ENCODE measurements around the gene ZNF787. TPM values are rescaled to one million over a fixed set of nuclear protein-coding genes. Genes with fewer than 3 reads are reported as not detected.

The ZNF787 gene
- total RNA-seq, 2 experiments from 2014 or later = 30.6 to 31.7 TPM

- Histone ChIP-seq H3K4me3 (ENCODE audit: low read depth, low read length, poor library complexity, severe bottlenecking) (peak overlapping the region; percentile 87), H3K36me3 (ENCODE audit: insufficient read depth, low read length) (no peaks in the 10 kb centered on the region), H3K4me2 (ENCODE audit: low read length) (peak overlapping the region; percentile 92), H3K9me3 (ENCODE audit: low read length) (no peaks in the 10 kb centered on the region), H4K20me1 (ENCODE audit: insufficient read depth, low read length) (no peaks in the 10 kb centered on the region), H3K27ac (ENCODE audit: low read depth, low read length, poor library complexity, severe bottlenecking) (peak overlapping the region; percentile 36), H3K4me1 (ENCODE audit: insufficient read depth, low read length, poor library complexity, severe bottlenecking) (peaks cover 13% of the 10 kb centered on the region), H3K79me2 (ENCODE audit: insufficient read depth, low read depth, low read length) (peaks cover 9% of the 10 kb centered on the region), H3K9me2 (ENCODE audit: insufficient read depth, low read length) (no peaks in the 10 kb centered on the region), H2AFZ (ENCODE audit: low read length) (peak overlapping the region; percentile 92; the same call in 1 of the 2 replicates)
- TSS peak; percentile 86 for BruUV-seq (replicated peaks)
- POLR2A ChIA-PET = no interaction called here
- DNase-seq (ENCODE audit: low spot score) = no peak
- TF ChIP-seq EZH2phosphoT487 (IDR thresholded peaks at IDR 0.05; ENCODE audit: borderline replicate concordance, low read depth, low read length) = no peak
- intact Hi-C loops (cut with micrococcal nuclease; ENCODE audit: unreplicated experiment) = loop anchor here (5.0 kb wide), 1 partner anchor 498 kb away; the partner anchor contains the start of genes ZNF580 and ZNF581
- CTCF ChIA-PET (ENCODE audit: unreplicated experiment) = interaction anchor here (0.6 kb wide), 1 partner anchor 1984 kb away, joined by 3 read pairs; no protein-coding TSS in a partner anchor
Measured at GRCh38 chr19:56139847-56140582, 18.9 kb upstream of the ZNF787 start.

- Histone ChIP-seq H4K20me1 (ENCODE audit: insufficient read depth, low read length) (no peaks in the 10 kb centered on the region), H3K9me3 (ENCODE audit: low read length) (no peaks in the 10 kb centered on the region), H3K27ac (ENCODE audit: low read depth, low read length, poor library complexity, severe bottlenecking) (no peak overlapping the region), H3K4me2 (ENCODE audit: low read length) (no peak overlapping the region), H3K79me2 (ENCODE audit: insufficient read depth, low read depth, low read length) (peaks cover 9% of the 10 kb centered on the region), H2AFZ (ENCODE audit: low read length) (no peak overlapping the region), H3K9me2 (ENCODE audit: insufficient read depth, low read length) (no peaks in the 10 kb centered on the region), H3K36me3 (ENCODE audit: insufficient read depth, low read length) (no peaks in the 10 kb centered on the region), H3K4me3 (ENCODE audit: low read depth, low read length, poor library complexity, severe bottlenecking) (no peak overlapping the region), H3K4me1 (ENCODE audit: insufficient read depth, low read length, poor library complexity, severe bottlenecking) (peaks cover 13% of the 10 kb centered on the region)
- no TSS peak for BruUV-seq (replicated peaks)
- POLR2A ChIA-PET = no interaction called here
- CTCF ChIA-PET (ENCODE audit: unreplicated experiment) = no interaction called here
- intact Hi-C loops (cut with micrococcal nuclease; ENCODE audit: unreplicated experiment) = no loop called here
- DNase-seq (ENCODE audit: low spot score) = no peak
- TF ChIP-seq EZH2phosphoT487 (IDR thresholded peaks at IDR 0.05; ENCODE audit: borderline replicate concordance, low read depth, low read length) = no peak
- no peak for TF ChIP-seq CTCF (conservative IDR thresholded peaks at IDR 0.05; ENCODE audit: low read length)
Measured at GRCh38 chr19:56138069-56138468, 17.0 kb upstream of the ZNF787 start.

- H3K9me3 ChIP-seq (ENCODE audit: low read length) = no peaks in the 10 kb centered on the region
- BruUV-seq (replicated peaks) = no TSS peak
- no peak overlapping the region for H3K4me3 ChIP-seq (ENCODE audit: low read depth, low read length, poor library complexity, severe bottlenecking)
- TF ChIP-seq EZH2phosphoT487 (IDR thresholded peaks at IDR 0.05; ENCODE audit: borderline replicate concordance, low read depth, low read length) (no peak), CTCF (conservative IDR thresholded peaks at IDR 0.05; ENCODE audit: low read length) (no peak)
- H4K20me1 ChIP-seq (ENCODE audit: insufficient read depth, low read length) = no peaks in the 10 kb centered on the region
- no peak overlapping the region for H3K4me2 ChIP-seq (ENCODE audit: low read length)
- DNase-seq (ENCODE audit: low spot score) = no peak
- H3K27ac ChIP-seq (ENCODE audit: low read depth, low read length, poor library complexity, severe bottlenecking) = no peak overlapping the region
- H3K79me2 ChIP-seq (ENCODE audit: insufficient read depth, low read depth, low read length) = peaks cover 8% of the 10 kb centered on the region
- no peaks in the 10 kb centered on the region for H3K36me3 ChIP-seq (ENCODE audit: insufficient read depth, low read length)
- peaks cover 13% of the 10 kb centered on the region for H3K4me1 ChIP-seq (ENCODE audit: insufficient read depth, low read length, poor library complexity, severe bottlenecking)
- no peak overlapping the region for H2AFZ ChIP-seq (ENCODE audit: low read length)
- intact Hi-C loops (cut with micrococcal nuclease; ENCODE audit: unreplicated experiment) = no loop called here
- no peaks in the 10 kb centered on the region for H3K9me2 ChIP-seq (ENCODE audit: insufficient read depth, low read length)
- POLR2A ChIA-PET = interaction anchor here (0.8 kb wide), 1 partner anchor 306 kb away, joined by 3 read pairs; the partner anchor contains the start of gene NLRP11
- CTCF ChIA-PET (ENCODE audit: unreplicated experiment) = no interaction called here
Measured at GRCh38 chr19:56137405-56137804, 16.3 kb upstream of the ZNF787 start.
